OCI-LY3 (cell line): ENCODE results near the gene MEI4.

Source experiments
- CTCF ChIP-seq: fragments of 200-600, 300-600 bp; sonication (generic); IDR thresholded peaks from 2 replicates; pipeline ENCODE4 v1.5.1; 2014; ENCODE audit warnings: antibody characterized with exemption, low read length, low read depth
- EZH2phosphoT487 ChIP-seq: fragments of 200-600 bp; shearing (Covaris generic); IDR thresholded peaks from 2 replicates; pipeline ENCODE4 v1.6.1; 2018; ENCODE audit warnings: antibody characterized with exemption, mixed run types, low read depth

DNA sequence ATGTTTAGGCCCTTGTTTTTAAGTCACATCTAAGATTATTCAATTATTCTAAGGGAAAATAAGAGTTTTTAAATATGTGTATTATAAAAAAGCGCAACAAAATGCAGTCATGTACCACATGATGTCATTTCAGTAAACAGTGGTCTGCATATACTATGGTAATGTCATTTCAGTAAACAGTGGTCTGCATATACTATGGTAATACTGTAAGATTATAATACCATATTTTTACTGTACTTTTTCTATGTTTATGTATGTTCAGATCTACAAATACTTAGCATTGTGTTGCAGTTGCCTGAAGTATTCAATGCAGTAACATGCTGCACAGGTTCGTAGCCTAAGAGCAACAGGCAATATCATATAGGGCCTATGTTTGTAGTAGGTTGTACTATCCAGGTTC, 21.4 kb downstream of the MEI4 start:
- no peak for TF ChIP-seq CTCF
- no peak for TF ChIP-seq EZH2phosphoT487
